ENCODE data around the gene SHC3.

GRCh38 chr9:89116805-89117192 is 61.8 kb downstream of the SHC3 start:
- TF ChIP-seq CTCF (IDR thresholded peaks at IDR 0.05; ENCODE audit: low read depth, low read length), result no peak
- TF ChIP-seq POLR2A (IDR thresholded peaks at IDR 0.05; ENCODE audit: extremely low read depth, insufficient read length), result no peak
- no peak for TF ChIP-seq MAX (IDR thresholded peaks at IDR 0.05; ENCODE audit: low read depth, low read length)

All from NB4 (cell line).